ENCODE results near the gene DNAJC5. TPM values are rescaled to one million over a fixed set of nuclear protein-coding genes. Genes with fewer than 3 reads are reported as not detected.

The DNAJC5 gene
- total and polyA plus RNA-seq, 7 donors: 13.1 to 33.6 (median 20.9) TPM

- peaks cover 5 to 60% of the 10 kb centered on the region in 2 donors for H3K36me3 ChIP-seq (ENCODE audit: insufficient read depth in 1 of 2, low read depth in 1 of 2)
- no peaks in the 10 kb centered on the region for H3K4me1 ChIP-seq
- H3K4me3 ChIP-seq: no peak overlapping the region
- no peak for DNase-seq
- no peaks in the 10 kb centered on the region for H3K9me3 ChIP-seq
- WGBS, 3 donors: 48 to 82% (median 54%) methylated on average over 14 of the region's 14 CpGs
- H3K27ac ChIP-seq: peak overlapping the region; percentile 46
- no peaks in the 10 kb centered on the region for H3K27me3 ChIP-seq (ENCODE audit: insufficient read depth in 3 of 3, low read length in 2 of 3)
- ATAC-seq: peak; percentile 42 to 78 (median 53)
- intact Hi-C loops (cut with DNase I): no loop called here
- TF ChIP-seq, protein P1, sequence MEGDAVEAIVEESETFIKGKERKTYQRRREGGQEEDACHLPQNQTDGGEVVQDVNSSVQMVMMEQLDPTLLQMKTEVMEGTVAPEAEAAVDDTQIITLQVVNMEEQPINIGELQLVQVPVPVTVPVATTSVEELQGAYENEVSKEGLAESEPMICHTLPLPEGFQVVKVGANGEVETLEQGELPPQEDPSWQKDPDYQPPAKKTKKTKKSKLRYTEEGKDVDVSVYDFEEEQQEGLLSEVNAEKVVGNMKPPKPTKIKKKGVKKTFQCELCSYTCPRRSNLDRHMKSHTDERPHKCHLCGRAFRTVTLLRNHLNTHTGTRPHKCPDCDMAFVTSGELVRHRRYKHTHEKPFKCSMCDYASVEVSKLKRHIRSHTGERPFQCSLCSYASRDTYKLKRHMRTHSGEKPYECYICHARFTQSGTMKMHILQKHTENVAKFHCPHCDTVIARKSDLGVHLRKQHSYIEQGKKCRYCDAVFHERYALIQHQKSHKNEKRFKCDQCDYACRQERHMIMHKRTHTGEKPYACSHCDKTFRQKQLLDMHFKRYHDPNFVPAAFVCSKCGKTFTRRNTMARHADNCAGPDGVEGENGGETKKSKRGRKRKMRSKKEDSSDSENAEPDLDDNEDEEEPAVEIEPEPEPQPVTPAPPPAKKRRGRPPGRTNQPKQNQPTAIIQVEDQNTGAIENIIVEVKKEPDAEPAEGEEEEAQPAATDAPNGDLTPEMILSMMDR (IDR thresholded peaks at IDR 0.05): no peak
Observed at GRCh38 chr20:63937596-63937995, 42.7 kb downstream of the DNAJC5 start.

- ATAC-seq (no peak), DNase-seq (peak in 1 of 2 donors; percentile 18)
- peaks cover 5% of the 10 kb centered on the region for H3K4me1 ChIP-seq
- TF ChIP-seq, protein P1 (IDR thresholded peaks at IDR 0.05): no peak
- peaks cover 8 to 75% of the 10 kb centered on the region in 2 donors for H3K36me3 ChIP-seq (ENCODE audit: insufficient read depth in 1 of 2, low read depth in 1 of 2)
- H3K4me3 ChIP-seq: no peak overlapping the region
- no peak overlapping the region for H3K27ac ChIP-seq
- H3K27me3 ChIP-seq (ENCODE audit: insufficient read depth in 3 of 3, low read length in 2 of 3): no peaks in the 10 kb centered on the region
- intact Hi-C loops (cut with DNase I): no loop called here
- no peaks in the 10 kb centered on the region for H3K9me3 ChIP-seq
- 86 to 89% (median 87%) methylated on average over 26 to 33 of the region's 33 CpGs for WGBS, 3 donors
Observed at GRCh38 chr20:63939061-63939935, 44.4 kb downstream of the DNAJC5 start.

- Histone ChIP-seq H3K36me3 (ENCODE audit: insufficient read depth in 1 of 2, low read depth in 1 of 2) (peaks cover 5 to 75% of the 10 kb centered on the region in 2 donors), H3K4me1 (peaks cover 6% of the 10 kb centered on the region), H3K4me3 (no peak overlapping the region), H3K27ac (no peak overlapping the region), H3K9me3 (no peaks in the 10 kb centered on the region), H3K27me3 (ENCODE audit: insufficient read depth in 3 of 3, low read length in 2 of 3) (no peaks in the 10 kb centered on the region)
- ATAC-seq: no peak
- TF ChIP-seq, protein P1 (IDR thresholded peaks at IDR 0.05): no peak
- 85 to 92% (median 87%) methylated on average over 22 to 23 of the region's 23 CpGs for WGBS, 3 donors
- intact Hi-C loops (cut with DNase I): no loop called here
- DNase-seq: peak in 1 of 2 donors; percentile 48
Observed at GRCh38 chr20:63940071-63940471, 45.1 kb downstream of the DNAJC5 start.

GRCh38 chr20:63940472-63941266 lies 45.7 kb downstream of the DNAJC5 start:
- ATAC-seq (no peak), DNase-seq (peak; percentile 21 to 51)
- TF ChIP-seq, protein P1 (IDR thresholded peaks at IDR 0.05): no peak
- Histone ChIP-seq H3K27me3 (ENCODE audit: insufficient read depth in 3 of 3, low read length in 2 of 3) (no peaks in the 10 kb centered on the region), H3K4me3 (no peak overlapping the region), H3K36me3 (ENCODE audit: insufficient read depth in 1 of 2, low read depth in 1 of 2) (peaks cover 5 to 75% of the 10 kb centered on the region in 2 donors), H3K9me3 (no peaks in the 10 kb centered on the region), H3K4me1 (peaks cover 12% of the 10 kb centered on the region), H3K27ac (no peak overlapping the region)
- intact Hi-C loops (cut with DNase I): no loop called here
- WGBS, 3 donors: 89 to 92% (median 90%) methylated on average over 58 of the region's 58 CpGs

All from psoas muscle (tissue), 8 donors.